GM12872 (cell line): ENCODE measurements around the gene ZNF346.

Experiments used
- TF ChIP-seq, protein P1 (sequence below): IDR thresholded peaks from 3 replicates; pipeline ENCODE4 v1.5.1; 2011; ENCODE audit warnings: low read depth, mild to moderate bottlenecking, low read length, moderate library complexity; ENCODE audit not compliant: insufficient read depth

ZNF346 gene

DNA sequence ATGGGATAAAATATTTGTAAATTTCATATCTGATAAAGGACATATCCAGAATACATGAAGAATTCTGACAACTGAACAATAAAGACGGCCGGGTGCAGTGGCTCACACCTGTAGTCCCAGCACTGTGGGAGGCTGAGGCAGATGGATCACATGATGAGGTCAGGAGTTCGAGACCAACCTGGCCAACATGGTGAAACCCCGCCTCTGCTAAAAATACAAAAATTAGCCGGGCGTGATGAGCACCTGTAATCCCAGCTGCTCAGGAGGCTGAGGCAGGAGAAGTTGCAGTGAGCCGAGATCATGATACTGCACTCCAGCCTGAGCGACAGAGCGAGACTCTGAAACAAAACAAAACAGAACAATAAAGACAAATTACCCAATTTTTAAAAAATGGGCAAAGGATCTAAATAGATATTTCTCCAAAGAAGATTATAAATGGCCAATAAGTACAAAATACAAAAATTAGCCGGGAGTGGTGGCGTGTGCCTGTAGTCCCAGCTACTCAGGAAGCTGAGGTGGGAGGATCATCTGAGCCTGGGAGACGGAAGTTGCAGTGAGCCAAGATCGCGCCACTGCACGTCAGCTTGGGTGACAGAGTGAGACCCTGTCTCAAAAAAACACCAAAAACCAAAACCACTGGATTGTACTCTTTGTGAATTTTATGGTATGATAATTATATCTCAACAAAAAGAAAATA lies 101.4 kb downstream of the ZNF346 start:
- TF ChIP-seq, protein P1, sequence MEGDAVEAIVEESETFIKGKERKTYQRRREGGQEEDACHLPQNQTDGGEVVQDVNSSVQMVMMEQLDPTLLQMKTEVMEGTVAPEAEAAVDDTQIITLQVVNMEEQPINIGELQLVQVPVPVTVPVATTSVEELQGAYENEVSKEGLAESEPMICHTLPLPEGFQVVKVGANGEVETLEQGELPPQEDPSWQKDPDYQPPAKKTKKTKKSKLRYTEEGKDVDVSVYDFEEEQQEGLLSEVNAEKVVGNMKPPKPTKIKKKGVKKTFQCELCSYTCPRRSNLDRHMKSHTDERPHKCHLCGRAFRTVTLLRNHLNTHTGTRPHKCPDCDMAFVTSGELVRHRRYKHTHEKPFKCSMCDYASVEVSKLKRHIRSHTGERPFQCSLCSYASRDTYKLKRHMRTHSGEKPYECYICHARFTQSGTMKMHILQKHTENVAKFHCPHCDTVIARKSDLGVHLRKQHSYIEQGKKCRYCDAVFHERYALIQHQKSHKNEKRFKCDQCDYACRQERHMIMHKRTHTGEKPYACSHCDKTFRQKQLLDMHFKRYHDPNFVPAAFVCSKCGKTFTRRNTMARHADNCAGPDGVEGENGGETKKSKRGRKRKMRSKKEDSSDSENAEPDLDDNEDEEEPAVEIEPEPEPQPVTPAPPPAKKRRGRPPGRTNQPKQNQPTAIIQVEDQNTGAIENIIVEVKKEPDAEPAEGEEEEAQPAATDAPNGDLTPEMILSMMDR: no peak

DNA sequence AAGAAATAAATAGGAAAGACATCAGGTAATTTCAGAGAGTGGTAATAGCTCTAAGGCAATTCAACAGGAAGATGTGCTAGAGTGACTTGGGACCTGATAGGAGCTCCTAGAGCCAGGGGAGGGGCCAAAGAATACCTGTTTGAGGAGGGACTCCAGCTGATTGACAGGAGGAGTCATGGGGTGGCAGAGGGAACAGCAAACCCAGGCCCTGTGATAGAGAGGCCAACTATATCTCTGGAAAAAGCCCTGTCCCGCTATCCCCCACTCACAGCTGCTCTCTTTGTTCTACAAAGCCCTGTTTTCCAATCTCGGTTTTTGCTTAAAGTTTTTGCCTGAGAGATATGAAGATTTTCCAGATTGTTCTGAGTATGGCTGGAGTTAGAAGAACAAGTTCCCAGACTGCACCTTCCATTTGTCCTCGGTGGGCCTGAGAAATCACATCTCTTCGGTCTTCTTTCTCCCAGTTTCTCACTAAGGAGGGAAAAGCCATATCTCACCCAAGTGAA lies 102.0 kb downstream of the ZNF346 start:
- TF ChIP-seq, protein P1: no peak

DNA sequence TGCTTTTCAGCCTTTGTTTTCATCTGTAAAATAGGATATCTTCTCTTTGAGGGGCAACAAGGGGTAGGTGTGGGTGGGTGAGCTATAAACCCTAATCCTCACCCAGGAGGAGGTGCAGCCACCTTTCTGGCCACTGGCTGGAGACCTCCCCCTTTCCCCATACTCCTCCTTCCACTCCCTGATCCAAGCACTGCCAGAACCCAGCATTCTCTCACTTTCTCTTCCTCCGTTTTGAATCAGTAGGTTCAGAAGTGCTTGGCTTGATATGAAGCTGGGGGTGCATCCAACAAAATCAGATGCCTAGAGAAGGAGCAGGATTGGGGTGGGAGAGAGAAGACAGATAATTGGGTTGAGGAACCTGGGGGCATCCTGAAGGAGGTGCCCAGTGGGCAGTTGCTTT lies 104.3 kb downstream of the ZNF346 start:
- TF ChIP-seq, protein P1: no peak

DNA sequence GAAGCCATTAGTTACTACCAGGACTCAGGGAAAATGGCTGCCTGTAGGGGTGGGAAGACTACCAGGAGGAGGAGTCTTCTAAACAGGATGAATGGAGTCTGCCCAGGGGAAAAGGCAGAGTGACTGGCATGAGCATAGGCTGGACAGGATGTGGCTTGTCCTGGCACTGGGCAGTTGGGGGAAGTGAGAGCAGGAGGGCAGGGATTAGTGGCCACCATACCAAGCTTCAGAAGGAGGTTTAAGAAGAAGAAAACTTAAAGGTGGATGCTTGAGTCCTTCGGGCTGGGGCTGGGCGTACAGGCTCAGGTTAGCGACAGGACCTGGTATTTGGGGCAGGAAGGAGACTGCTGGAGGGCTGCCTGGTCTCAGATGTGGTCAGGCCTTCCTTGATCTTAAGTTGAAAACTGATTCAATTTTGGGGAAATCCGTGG lies 106.1 kb downstream of the ZNF346 start:
- TF ChIP-seq, protein P1: no peak

DNA sequence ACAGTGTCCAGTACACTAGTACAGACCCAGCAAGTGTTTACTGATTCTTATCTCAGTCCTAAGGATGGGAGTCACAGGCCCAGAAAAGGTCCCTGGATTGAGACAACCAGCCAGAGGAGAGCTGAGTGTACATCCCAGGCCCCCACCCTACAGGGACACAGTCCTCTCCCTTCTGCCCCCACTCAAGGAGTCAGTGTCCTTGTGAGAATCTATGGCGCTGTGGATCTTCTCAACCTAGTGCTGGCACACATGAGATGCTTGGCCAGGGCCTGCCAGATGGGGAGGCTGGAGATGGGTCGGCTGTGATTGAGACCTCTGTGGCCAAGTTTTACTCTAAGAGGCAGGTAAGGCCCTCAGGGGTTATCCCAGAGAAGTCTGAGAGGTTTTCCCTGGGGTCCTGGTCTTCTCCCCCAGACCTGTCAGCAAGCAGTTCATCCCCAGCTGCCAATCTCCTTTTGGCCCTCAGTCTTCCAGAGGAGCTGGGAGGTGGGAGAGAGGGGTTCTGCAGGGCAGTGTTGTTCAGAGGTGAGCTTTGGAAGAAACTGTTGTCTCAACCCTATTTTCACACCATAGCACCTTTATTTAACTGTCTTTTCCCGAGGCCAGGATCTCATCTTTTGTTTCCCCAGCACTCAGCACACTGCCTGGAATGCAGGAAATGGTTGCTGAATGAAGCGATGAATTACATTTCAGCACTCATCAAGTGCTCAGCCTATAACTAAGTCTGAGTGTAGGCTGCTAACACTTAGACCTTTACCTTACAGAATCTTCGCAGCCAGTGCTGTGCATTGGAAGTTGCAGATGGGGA lies 107.9 kb downstream of the ZNF346 start:
- TF ChIP-seq, protein P1: no peak
